Measurements from ENCODE around the gene GLMP. TPM values are rescaled to one million over a fixed set of nuclear protein-coding genes. Genes with fewer than 3 reads are reported as not detected.

Gene GLMP
- total RNA-seq, 1 experiment from 2014 or later: 27.7 TPM

DNA sequence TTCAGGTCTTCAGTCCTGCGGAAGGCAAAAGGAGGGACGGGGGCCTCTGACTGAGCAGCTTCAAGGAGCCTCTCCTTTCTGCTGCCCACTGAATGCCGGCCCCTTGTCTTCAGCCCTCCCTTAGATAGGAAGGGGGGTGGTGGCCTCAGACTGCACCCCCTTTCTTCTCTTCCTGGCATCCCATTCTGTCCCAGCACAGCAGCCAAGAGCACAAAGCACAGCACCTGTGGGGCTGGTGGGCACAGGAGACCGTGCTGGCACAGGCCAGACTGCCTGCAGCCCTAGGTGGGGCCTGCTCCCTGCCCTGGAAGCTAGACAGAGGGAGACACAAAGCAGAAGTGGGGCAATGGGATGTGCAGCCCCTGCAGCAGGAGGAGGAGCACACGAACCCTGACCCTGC, 45.9 kb downstream of the GLMP start:
- no peak for DNase-seq (ENCODE audit: low read depth)

DNA sequence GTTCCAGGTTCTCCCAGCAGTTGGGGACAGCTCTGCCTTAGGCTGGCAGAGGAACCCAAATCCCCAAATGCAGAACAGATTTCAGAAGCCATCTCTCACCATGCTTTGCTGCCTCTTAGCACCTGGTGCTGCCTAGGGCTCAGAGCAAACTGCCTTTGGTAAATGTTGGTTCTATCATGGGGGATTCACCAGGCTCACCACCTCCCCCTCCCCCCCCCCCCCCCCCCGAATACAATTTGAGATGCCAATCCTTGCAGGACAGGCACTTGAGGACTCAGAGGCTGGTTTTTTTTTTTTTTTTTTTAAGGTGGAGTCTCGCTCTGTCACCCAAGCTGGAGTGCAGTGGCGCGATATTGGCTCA, 47.2 kb downstream of the GLMP start:
- DNase-seq (ENCODE audit: low read depth): no peak

DNA sequence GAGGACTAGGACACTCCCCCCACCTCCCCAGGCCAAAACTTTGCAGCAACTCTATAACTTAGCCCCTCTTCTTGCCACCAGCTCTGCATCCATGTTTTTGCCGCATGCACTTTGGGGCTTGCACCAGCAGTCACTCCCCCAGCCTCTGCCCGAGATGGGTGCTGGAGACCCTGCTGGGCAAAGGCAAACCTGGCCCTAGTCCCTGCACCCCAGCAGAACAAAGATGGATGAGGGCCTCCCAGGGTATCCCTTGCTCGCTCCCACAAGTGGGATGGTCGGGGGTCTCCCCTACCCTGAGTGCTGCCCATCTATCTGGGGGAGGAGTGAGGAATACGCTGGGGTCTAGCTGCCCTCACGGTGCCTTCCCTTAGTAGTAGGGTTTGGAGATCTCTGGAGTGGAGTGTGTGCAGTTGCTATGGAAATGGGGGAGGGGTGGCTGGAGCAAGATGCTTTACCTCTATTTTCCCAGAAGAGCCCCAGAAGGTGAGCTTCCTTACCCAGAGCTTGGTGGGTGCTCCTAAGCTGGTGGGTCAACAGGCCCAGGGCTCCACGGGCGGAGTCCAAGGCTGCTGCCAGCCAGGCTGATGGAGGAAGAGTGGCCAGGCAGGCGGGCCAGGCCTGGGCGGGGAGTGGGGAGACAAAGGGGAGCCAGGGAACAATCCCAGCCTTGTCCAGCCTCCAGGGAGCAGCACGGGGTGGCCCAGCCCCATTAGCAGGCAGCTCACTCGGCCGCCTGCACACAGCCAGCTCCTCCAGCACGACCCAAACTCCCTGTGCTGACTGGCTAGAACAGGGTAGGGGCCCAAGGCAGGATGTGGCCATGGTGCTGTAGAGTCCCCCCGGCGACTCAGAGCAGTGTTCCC, 47.8 kb downstream of the GLMP start, which contains the start of gene PAQR6:
PAQR6 (minus strand) TSS at position 597 of the 863 bp plus-strand sequence. CDS start 1,325 bp downstream, outside the sequence.
- no peak for DNase-seq (ENCODE audit: low read depth)

DNA sequence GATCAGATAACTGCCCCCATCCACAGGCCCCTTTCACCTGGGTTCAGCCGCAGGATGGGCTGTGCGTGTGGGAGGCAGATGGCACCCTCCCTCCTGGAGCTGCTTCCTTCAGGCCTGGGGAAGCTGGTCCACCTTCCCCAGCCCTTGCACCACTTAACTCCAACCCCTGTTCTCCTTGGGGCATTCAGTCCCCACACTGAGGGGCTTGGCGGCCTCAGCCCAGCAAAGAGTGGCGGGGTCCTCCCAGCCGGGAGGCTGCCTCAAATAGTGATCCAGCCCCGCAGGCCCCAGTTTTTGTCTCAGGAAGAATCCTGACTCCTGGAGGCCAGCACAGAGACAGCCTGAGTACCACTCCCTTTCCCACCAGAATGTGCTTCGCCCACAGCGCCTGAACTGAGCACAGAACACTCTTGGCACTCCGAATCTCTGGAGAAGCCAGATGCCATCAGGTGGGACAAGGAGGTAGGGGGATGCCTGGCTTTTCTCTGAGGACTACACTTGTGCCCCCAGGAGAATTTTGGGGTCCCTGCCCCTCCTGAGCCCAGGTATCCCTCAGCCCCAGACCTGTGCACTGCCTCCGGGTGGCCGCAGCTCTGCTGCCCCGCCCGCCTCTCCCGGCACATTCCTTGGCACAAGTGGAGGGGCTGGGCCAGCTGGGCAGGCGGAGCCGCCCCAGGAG, 48.6 kb downstream of the GLMP start:
- DNase-seq (ENCODE audit: low read depth): no peak

DNA sequence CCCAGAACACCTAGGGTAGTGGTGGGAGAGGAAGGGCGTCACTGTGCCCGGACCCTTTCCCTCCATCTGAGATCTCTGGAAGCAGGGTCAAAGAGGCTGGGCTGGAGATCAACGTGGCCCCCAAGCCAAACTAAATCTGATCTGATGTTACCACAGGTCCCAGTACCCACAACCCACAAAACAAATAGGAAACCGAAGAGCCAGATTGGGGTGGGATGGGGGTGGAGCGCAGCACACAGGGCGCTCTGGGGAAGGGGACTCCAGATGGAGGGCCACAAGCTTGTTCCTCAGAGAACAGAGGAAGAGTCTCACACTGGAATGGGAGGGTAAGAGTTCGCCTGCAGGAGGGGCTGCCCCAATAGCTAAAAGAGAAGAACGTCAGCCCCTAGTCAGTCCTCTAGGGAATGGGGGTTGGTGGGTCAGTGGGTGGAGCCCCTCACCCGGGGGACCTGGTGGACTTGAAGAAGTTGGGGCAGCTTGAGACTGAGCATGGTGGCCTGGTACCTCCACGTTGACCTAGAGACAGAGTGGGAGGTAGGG, 49.2 kb downstream of the GLMP start:
- DNase-seq (ENCODE audit: low read depth): no peak

DNA sequence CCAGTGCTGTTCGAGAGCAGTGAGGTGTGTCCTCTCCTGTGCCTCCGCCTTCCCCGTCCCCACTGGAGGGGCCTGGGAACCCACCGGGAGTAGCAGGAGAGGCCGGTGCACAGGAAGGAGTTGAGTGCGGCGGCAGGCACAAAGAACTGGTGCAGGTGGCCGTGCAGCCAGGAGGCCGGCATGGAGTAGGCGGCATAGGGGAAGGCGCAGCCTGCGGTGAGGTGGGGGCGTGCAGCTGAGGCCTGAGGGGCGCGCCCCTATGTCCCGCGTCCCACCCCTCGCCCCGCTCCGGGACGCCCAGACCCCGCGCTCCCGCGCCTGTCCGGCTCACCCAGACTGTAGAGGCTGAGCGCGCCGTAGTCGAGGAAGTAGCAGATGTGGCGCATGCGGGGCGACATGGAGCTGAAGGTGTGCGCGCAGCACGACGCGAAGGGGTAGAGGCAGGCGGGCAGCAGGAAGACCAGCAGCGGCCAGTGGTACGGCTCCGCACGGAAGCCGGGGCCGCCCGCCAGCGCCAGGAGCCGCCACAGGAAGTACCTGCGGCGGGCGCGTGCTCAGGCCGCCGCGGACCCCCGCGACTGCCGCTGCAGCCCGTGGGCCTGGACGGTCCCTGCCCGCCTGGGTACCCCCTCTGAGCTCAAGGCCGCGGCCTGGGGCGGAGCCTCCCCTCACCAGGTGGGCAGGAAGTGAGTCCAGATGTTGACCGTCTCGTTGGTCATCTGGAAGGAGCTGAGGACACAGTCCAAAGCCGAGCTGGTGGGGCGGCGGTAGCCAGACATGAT, 49.8 kb downstream of the GLMP start:
- no peak for DNase-seq (ENCODE audit: low read depth)

DNA sequence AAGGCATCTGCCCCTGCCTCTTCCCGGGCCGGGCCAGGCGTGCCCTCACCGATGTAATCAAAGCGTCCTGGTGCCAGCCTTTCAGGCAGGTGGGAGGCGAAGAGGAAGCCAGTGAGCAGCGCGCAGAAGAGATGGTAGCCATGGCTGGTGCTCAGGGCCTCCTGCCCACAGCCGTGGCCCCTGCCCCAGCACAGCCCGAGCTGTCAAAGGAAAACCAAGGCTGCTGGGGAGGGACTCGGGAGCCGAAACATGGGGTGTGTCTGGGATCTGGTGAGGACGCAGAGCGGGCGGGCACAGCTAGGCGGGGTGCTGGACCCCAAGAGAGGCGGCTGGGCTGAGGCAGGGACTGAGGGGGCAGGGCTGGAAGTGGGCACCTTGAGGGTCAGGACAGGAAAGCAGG, 50.8 kb downstream of the GLMP start:
- DNase-seq (ENCODE audit: low read depth): no peak

DNA sequence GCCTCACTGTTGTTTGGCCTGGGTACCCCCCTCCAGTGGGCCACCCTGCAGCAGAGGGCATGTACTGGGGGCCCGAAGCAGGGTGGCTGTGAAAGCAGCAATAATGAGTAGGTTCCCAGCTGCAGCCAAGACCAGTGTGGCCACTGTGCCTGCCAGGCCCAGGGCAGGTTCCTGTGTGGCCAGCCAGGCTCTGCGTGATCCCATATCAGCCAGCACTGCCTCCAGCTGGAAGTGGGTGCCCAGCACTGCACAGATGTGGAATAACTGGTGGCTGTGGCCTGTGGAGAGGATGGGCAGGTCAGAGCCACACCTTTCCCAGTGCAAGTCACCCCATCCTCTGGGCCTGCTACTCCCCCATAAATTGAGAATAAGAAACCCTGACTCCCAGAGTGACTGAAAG, 51.4 kb downstream of the GLMP start:
- no peak for DNase-seq (ENCODE audit: low read depth)

DNA sequence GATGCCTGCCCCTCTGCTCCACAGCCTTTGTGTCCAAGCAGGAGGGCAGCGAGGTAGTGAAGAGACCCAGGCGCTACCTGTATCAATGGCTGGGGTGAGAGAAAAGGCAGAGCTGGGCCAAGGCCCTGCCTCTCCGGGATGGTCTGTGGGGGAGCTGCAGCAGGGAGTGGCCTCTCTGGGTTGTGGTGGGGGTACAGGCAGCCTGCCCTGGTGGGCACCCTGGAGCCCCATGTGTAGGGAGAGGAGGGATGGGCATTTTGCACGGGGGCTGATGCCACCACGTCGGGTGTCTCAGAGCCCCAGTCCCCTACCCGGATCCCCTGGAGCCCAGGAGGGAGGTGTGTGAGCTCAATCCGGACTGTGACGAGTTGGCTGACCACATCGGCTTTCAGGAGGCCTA, 52.7 kb downstream of the GLMP start:
- no peak for DNase-seq (ENCODE audit: low read depth)

Other genes with a start within 250 kb of the GLMP start
- gene UBQLN4, start 241.9 kb downstream of the GLMP start, total RNA-seq (2014; rRNA removed; shearing (Covaris generic)): 22.7 and 28.5 TPM in 2 replicates
- gene LAMTOR2, start 240.9 kb downstream of the GLMP start, total RNA-seq (2014; rRNA removed; shearing (Covaris generic)): 29.8 and 53.9 TPM in 2 replicates
- not detected in 2 replicates for gene RAB25, start 234.5 kb downstream of the GLMP start, total RNA-seq (2014; rRNA removed; shearing (Covaris generic))
- gene MEX3A, start 213.2 kb downstream of the GLMP start, total RNA-seq (2014; rRNA removed; shearing (Covaris generic)): 5.3 and 12.8 TPM in 2 replicates
- 708 and 737 TPM in 2 replicates for gene LMNA, start 181.0 kb downstream of the GLMP start, total RNA-seq (2014; rRNA removed; shearing (Covaris generic))
- gene SEMA4A, start 142.1 kb downstream of the GLMP start, total RNA-seq (2014; rRNA removed; shearing (Covaris generic)): 0.29 and 0.68 TPM in 2 replicates
- 14.0 and 15.1 TPM in 2 replicates for gene SLC25A44, start 101.6 kb downstream of the GLMP start, total RNA-seq (2014; rRNA removed; shearing (Covaris generic))
- 84.6 and 91.3 TPM in 2 replicates for gene PMF1, start 82.7 kb downstream of the GLMP start, total RNA-seq (2014; rRNA removed; shearing (Covaris generic))
- gene BGLAP, start 53.5 kb downstream of the GLMP start, total RNA-seq (2014; rRNA removed; shearing (Covaris generic)): 0.17 TPM in 1 of 2 replicates, not detected in the other
- gene PAQR6, start 47.6 kb downstream of the GLMP start, total RNA-seq (2014; rRNA removed; shearing (Covaris generic)): 0.11 TPM in 1 of 2 replicates, not detected in the other
- 59.9 and 61.0 TPM in 2 replicates for gene SMG5, start 12.9 kb downstream of the GLMP start, total RNA-seq (2014; rRNA removed; shearing (Covaris generic))
- gene TMEM79, start 11.4 kb downstream of the GLMP start, total RNA-seq (2014; rRNA removed; shearing (Covaris generic)): 3.4 and 3.5 TPM in 2 replicates
- not detected in 2 replicates for gene VHLL, start 3.6 kb upstream of the GLMP start, total RNA-seq (2014; rRNA removed; shearing (Covaris generic))
- 649 and 676 TPM in 2 replicates for gene CCT3, start 42.6 kb upstream of the GLMP start, total RNA-seq (2014; rRNA removed; shearing (Covaris generic))
- gene TSACC, start 42.8 kb upstream of the GLMP start, total RNA-seq (2014; rRNA removed; shearing (Covaris generic)): 2.4 TPM in 1 of 2 replicates, not detected in the other
- gene RHBG, start 73.5 kb upstream of the GLMP start, total RNA-seq (2014; rRNA removed; shearing (Covaris generic)): 0.06 TPM in 1 of 2 replicates, not detected in the other
- 2.5 and 6.1 TPM in 2 replicates for gene MEF2D, start 205.1 kb upstream of the GLMP start, total RNA-seq (2014; rRNA removed; shearing (Covaris generic))